ENCODE results near the gene RAPGEF3.

The RAPGEF3 gene

GRCh38 chr12:47770086-47770726, 11.5 kb upstream of the RAPGEF3 start:
- H2AFZ ChIP-seq (ENCODE audit: insufficient read depth, low read length, poor library complexity) = no peak overlapping the region
- H3K18ac ChIP-seq (ENCODE audit: low read length) = no peak overlapping the region
- no peak overlapping the region for H2BK120ac ChIP-seq (ENCODE audit: insufficient read depth, low read length, poor library complexity)
- no peak overlapping the region for H3K4ac ChIP-seq (ENCODE audit: low read depth, low read length)
- no peak overlapping the region for H3K9ac ChIP-seq (ENCODE audit: low read length)
- peaks cover 16 to 21% of the 10 kb centered on the region in 2 experiments for H3K4me1 ChIP-seq (ENCODE audit: control insufficient read depth in 1 of 2, insufficient read depth in 2 of 2, low read length in 2 of 2)
- H4K8ac ChIP-seq (ENCODE audit: low read depth, low read length) = no peak overlapping the region
- H3K27me3 ChIP-seq (ENCODE audit: insufficient read depth, low read length) = peaks cover 8% of the 10 kb centered on the region
- H2BK12ac ChIP-seq (ENCODE audit: low read length) = peak overlapping the region; percentile 35
- H2AK5ac ChIP-seq (ENCODE audit: low read length) = no peak overlapping the region
- no peak overlapping the region for H2BK5ac ChIP-seq (ENCODE audit: low read depth, low read length, poor library complexity)
- H3K79me1 ChIP-seq (ENCODE audit: low read length) = peaks cover 12% of the 10 kb centered on the region
- no peaks in the 10 kb centered on the region for H3K9me3 ChIP-seq (ENCODE audit: insufficient read depth, low read depth, low read length)
- peak in 1 of 2 donors; percentile 78 for DNase-seq
- H4K12ac ChIP-seq (ENCODE audit: low read depth, low read length) = no peak overlapping the region
- no peak overlapping the region for H3K23ac ChIP-seq (ENCODE audit: low read length)
- no peak overlapping the region for H4K91ac ChIP-seq (ENCODE audit: low read depth, low read length)
- no CpG with 5 or more reads among the region's 3 CpGs for WGBS (ENCODE audit: extremely low coverage, insufficient coverage, insufficient read length)
- H3K36me3 ChIP-seq (ENCODE audit: control insufficient read depth in 1 of 2, insufficient read depth in 2 of 2, low read length in 2 of 2) = no peaks in the 10 kb centered on the region
- no peak overlapping the region for H3K4me2 ChIP-seq (ENCODE audit: low read length)
- H3K27ac ChIP-seq (ENCODE audit: low read depth, low read length) = no peak overlapping the region
- H3K79me2 ChIP-seq (ENCODE audit: control insufficient read depth, insufficient read depth, low read length, poor library complexity) = no peaks in the 10 kb centered on the region
- no peak overlapping the region for H3K14ac ChIP-seq (ENCODE audit: low read length)
- H3K4me3 ChIP-seq (ENCODE audit: low read depth, low read length) = no peak overlapping the region

GRCh38 chr12:47769234-47770085, 10.8 kb upstream of the RAPGEF3 start:
- Histone ChIP-seq H4K12ac (ENCODE audit: low read depth, low read length) (no peak overlapping the region), H3K27ac (ENCODE audit: low read depth, low read length) (no peak overlapping the region), H3K4ac (ENCODE audit: low read depth, low read length) (no peak overlapping the region), H3K9me3 (ENCODE audit: insufficient read depth, low read depth, low read length) (no peaks in the 10 kb centered on the region), H4K8ac (ENCODE audit: low read depth, low read length) (peak overlapping the region; percentile 3), H2AK5ac (ENCODE audit: low read length) (peak overlapping the region; percentile 71), H3K79me2 (ENCODE audit: control insufficient read depth, insufficient read depth, low read length, poor library complexity) (no peaks in the 10 kb centered on the region), H3K23ac (ENCODE audit: low read length) (no peak overlapping the region), H3K4me3 (ENCODE audit: low read depth, low read length) (no peak overlapping the region), H3K36me3 (ENCODE audit: control insufficient read depth in 1 of 2, insufficient read depth in 2 of 2, low read length in 2 of 2) (no peaks in the 10 kb centered on the region), H3K4me1 (ENCODE audit: control insufficient read depth in 1 of 2, insufficient read depth in 2 of 2, low read length in 2 of 2) (peaks cover 16 to 21% of the 10 kb centered on the region in 2 experiments), H3K27me3 (ENCODE audit: insufficient read depth, low read length) (peaks cover 8% of the 10 kb centered on the region), H2BK120ac (ENCODE audit: insufficient read depth, low read length, poor library complexity) (peak overlapping the region; percentile 63), H4K91ac (ENCODE audit: low read depth, low read length) (peak overlapping the region; percentile 71), H2BK12ac (ENCODE audit: low read length) (peak overlapping the region; percentile 59), H3K14ac (ENCODE audit: low read length) (peak overlapping the region; percentile 1), H3K4me2 (ENCODE audit: low read length) (no peak overlapping the region), H3K18ac (ENCODE audit: low read length) (peak overlapping the region; percentile 25), H3K79me1 (ENCODE audit: low read length) (peaks cover 10% of the 10 kb centered on the region), H2AFZ (ENCODE audit: insufficient read depth, low read length, poor library complexity) (no peak overlapping the region), H2BK5ac (ENCODE audit: low read depth, low read length, poor library complexity) (no peak overlapping the region), H3K9ac (ENCODE audit: low read length) (no peak overlapping the region)
- peak in 1 of 2 donors; percentile 52 for DNase-seq
- WGBS (ENCODE audit: extremely low coverage, insufficient coverage, insufficient read length) = no CpG with 5 or more reads among the region's 4 CpGs

- no peak overlapping the region for H3K4me3 ChIP-seq (ENCODE audit: low read depth, low read length)
- no peak overlapping the region for H2BK5ac ChIP-seq (ENCODE audit: low read depth, low read length, poor library complexity)
- no peak overlapping the region for H2AFZ ChIP-seq (ENCODE audit: insufficient read depth, low read length, poor library complexity)
- peaks cover 8% of the 10 kb centered on the region for H3K79me1 ChIP-seq (ENCODE audit: low read length)
- no CpG with 5 or more reads among the region's 2 CpGs for WGBS (ENCODE audit: extremely low coverage, insufficient coverage, insufficient read length)
- no peak overlapping the region for H4K8ac ChIP-seq (ENCODE audit: low read depth, low read length)
- no peak overlapping the region for H3K14ac ChIP-seq (ENCODE audit: low read length)
- no peak overlapping the region for H2BK120ac ChIP-seq (ENCODE audit: insufficient read depth, low read length, poor library complexity)
- no peak overlapping the region for H4K12ac ChIP-seq (ENCODE audit: low read depth, low read length)
- no peaks in the 10 kb centered on the region for H3K79me2 ChIP-seq (ENCODE audit: control insufficient read depth, insufficient read depth, low read length, poor library complexity)
- H3K4me2 ChIP-seq (ENCODE audit: low read length) = peak overlapping the region; percentile 35
- H3K4me1 ChIP-seq (ENCODE audit: control insufficient read depth in 1 of 2, insufficient read depth in 2 of 2, low read length in 2 of 2) = peaks cover 12 to 16% of the 10 kb centered on the region in 2 experiments
- no peaks in the 10 kb centered on the region for H3K36me3 ChIP-seq (ENCODE audit: control insufficient read depth in 1 of 2, insufficient read depth in 2 of 2, low read length in 2 of 2)
- H3K4ac ChIP-seq (ENCODE audit: low read depth, low read length) = no peak overlapping the region
- peaks cover 3% of the 10 kb centered on the region for H3K27me3 ChIP-seq (ENCODE audit: insufficient read depth, low read length)
- H2BK12ac ChIP-seq (ENCODE audit: low read length) = peak overlapping the region; percentile 44
- H3K9ac ChIP-seq (ENCODE audit: low read length) = no peak overlapping the region
- H2AK5ac ChIP-seq (ENCODE audit: low read length) = no peak overlapping the region
- H4K91ac ChIP-seq (ENCODE audit: low read depth, low read length) = peak overlapping the region; percentile 53
- H3K27ac ChIP-seq (ENCODE audit: low read depth, low read length) = peak overlapping the region; percentile 22
- H3K18ac ChIP-seq (ENCODE audit: low read length) = no peak overlapping the region
- no peaks in the 10 kb centered on the region for H3K9me3 ChIP-seq (ENCODE audit: insufficient read depth, low read depth, low read length)
- H3K23ac ChIP-seq (ENCODE audit: low read length) = no peak overlapping the region
- peak; percentile 25 to 68 for DNase-seq
Observed at GRCh38 chr12:47768323-47768811, 9.7 kb upstream of the RAPGEF3 start.

- Histone ChIP-seq H4K12ac (ENCODE audit: low read depth, low read length) (no peak overlapping the region), H3K27ac (ENCODE audit: low read depth, low read length) (no peak overlapping the region), H3K23ac (ENCODE audit: low read length) (no peak overlapping the region), H3K27me3 (ENCODE audit: insufficient read depth, low read length) (no peaks in the 10 kb centered on the region), H2AFZ (ENCODE audit: insufficient read depth, low read length, poor library complexity) (no peak overlapping the region), H3K36me3 (ENCODE audit: control insufficient read depth in 1 of 2, insufficient read depth in 2 of 2, low read length in 2 of 2) (no peaks in the 10 kb centered on the region), H3K9me3 (ENCODE audit: insufficient read depth, low read depth, low read length) (no peaks in the 10 kb centered on the region), H3K79me2 (ENCODE audit: control insufficient read depth, insufficient read depth, low read length, poor library complexity) (no peaks in the 10 kb centered on the region), H2BK120ac (ENCODE audit: insufficient read depth, low read length, poor library complexity) (no peak overlapping the region), H3K4ac (ENCODE audit: low read depth, low read length) (no peak overlapping the region), H2BK12ac (ENCODE audit: low read length) (no peak overlapping the region), H3K4me3 (ENCODE audit: low read depth, low read length) (no peak overlapping the region), H3K18ac (ENCODE audit: low read length) (no peak overlapping the region), H3K9ac (ENCODE audit: low read length) (no peak overlapping the region), H4K91ac (ENCODE audit: low read depth, low read length) (no peak overlapping the region), H4K8ac (ENCODE audit: low read depth, low read length) (no peak overlapping the region), H3K4me2 (ENCODE audit: low read length) (no peak overlapping the region), H2AK5ac (ENCODE audit: low read length) (no peak overlapping the region), H3K4me1 (ENCODE audit: control insufficient read depth in 1 of 2, insufficient read depth in 2 of 2, low read length in 2 of 2) (peaks cover 12 to 16% of the 10 kb centered on the region in 2 experiments), H3K14ac (ENCODE audit: low read length) (no peak overlapping the region), H2BK5ac (ENCODE audit: low read depth, low read length, poor library complexity) (no peak overlapping the region), H3K79me1 (ENCODE audit: low read length) (peaks cover 5% of the 10 kb centered on the region)
- DNase-seq = peak; percentile 27 to 69
- WGBS (ENCODE audit: extremely low coverage, insufficient coverage, insufficient read length) = no CpG with 5 or more reads among the region's 4 CpGs
Observed at GRCh38 chr12:47767216-47767724, 8.6 kb upstream of the RAPGEF3 start.

Data from trophoblast cell (in vitro differentiated cells and primary cell).